NCI-H2081 treated with DMSO at 0.1 percent for 48 hours (cell line): Measurements from ENCODE around the gene CDKN2AIP.

Source experiments
- DNase-seq: peaks from one replicate; lab custom pipeline; 2025; lab: John Stamatoyannopoulos, UW

Gene CDKN2AIP, protein sequence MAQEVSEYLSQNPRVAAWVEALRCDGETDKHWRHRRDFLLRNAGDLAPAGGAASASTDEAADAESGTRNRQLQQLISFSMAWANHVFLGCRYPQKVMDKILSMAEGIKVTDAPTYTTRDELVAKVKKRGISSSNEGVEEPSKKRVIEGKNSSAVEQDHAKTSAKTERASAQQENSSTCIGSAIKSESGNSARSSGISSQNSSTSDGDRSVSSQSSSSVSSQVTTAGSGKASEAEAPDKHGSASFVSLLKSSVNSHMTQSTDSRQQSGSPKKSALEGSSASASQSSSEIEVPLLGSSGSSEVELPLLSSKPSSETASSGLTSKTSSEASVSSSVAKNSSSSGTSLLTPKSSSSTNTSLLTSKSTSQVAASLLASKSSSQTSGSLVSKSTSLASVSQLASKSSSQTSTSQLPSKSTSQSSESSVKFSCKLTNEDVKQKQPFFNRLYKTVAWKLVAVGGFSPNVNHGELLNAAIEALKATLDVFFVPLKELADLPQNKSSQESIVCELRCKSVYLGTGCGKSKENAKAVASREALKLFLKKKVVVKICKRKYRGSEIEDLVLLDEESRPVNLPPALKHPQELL

DNA sequence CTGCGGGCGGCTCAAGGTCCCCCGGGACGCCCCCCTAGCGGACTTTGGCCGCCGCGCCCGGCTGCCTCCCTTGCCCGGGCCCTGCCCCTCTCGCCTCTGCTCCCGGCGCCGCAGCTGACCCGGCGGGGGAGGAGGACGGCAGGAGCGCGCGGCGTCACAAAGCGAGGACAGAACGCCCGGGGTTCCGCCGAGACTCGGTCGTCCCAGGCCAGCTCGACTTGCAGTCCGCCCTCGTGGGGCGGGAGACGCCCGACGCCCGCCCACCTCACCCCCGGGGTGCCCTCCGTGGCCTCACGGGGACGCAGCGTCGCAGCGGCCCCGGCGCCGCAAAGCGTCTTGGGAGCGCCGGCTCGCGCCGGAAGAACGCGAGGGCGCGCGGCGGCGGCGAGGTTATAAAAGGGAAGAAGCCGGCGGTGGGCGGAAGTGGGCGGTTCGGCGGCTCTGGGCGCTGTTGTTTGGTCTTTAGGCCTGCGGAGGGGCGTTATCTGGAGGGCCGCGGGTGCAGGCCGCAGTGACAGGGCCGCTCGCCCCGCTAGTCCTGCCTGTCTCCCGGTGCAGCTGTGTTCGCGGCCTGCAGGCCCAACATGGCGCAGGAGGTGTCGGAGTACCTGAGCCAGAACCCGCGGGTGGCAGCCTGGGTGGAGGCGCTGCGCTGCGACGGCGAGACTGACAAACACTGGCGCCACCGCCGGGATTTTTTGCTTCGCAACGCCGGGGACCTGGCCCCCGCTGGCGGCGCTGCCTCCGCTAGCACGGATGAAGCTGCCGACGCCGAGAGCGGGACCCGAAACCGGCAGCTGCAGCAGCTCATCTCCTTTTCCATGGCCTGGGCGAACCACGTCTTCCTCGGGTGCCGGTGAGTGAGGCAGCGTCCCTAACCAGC, at the start of gene CDKN2AIP:
CDKN2AIP (plus strand) TSS at position 423 of the 883 bp plus-strand sequence; CDS start at position 585, 162 bp downstream.
- peak; percentile 55 for DNase-seq

DNA sequence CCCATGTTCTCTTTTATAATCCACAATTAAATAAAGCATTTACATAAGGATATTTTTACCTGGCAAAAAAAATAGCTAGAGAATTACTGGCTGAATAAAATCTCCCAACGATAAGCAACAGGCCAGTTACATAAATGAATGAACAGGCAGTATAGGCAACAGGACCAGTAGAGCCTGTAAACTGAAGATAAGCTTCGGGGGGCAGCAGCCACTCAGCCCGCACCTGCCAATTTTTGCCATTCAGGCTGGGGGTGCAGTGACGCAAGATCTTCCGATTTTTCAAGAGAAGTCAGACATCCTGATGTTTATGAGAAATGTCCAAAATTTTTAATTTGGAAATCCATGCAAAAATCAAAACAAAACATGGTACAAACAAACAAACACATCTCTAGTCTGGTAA, 49.0 kb upstream of the CDKN2AIP start:
- no peak for DNase-seq

DNA sequence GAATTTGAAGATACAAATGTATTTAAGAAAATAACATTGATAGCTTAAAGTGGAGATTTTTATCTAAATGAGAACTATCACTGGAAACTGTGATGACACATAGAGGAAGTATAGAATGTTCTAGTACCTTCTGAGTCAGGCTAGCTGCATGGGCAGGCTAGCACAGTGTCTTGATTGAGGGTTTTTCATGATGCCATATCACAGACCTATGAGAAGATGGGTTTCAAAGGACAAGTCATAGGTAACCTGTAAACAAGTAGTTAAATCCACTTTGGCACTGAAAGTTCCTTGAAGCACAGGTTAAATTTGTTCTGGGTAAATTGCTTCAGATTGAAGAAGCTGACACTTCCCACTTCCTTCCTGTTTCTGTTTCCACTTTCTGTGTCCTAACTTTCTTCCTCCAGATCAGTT, 48.2 kb upstream of the CDKN2AIP start:
- no peak for DNase-seq

DNA sequence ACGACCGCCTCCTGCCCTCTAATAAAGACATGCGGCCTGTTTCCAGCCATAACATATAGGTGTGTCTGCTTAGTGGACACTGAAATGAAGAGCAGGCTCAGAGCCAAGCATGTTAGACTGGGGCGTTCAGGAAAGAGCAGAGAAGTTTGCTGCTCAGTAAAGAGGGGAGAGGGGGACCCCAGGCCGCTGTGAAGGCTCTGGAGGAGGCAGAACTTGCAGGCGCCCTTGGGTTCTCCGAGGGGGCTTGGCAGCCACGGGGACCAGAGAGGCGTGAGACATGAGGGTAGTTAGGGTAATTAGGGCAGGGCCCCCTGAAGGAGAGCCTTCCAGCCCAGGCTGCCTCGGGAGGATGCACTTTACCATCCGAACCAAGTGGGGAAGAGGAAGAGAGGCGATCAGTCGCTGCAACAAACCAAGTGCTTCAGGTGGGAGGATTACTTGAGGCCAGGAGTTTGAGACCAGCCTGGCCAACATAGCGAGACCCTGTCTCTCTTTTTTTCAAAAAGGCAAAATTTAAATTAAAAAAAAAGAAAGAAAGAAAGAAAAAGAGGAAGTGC, 46.6 kb upstream of the CDKN2AIP start:
- DNase-seq = no peak

DNA sequence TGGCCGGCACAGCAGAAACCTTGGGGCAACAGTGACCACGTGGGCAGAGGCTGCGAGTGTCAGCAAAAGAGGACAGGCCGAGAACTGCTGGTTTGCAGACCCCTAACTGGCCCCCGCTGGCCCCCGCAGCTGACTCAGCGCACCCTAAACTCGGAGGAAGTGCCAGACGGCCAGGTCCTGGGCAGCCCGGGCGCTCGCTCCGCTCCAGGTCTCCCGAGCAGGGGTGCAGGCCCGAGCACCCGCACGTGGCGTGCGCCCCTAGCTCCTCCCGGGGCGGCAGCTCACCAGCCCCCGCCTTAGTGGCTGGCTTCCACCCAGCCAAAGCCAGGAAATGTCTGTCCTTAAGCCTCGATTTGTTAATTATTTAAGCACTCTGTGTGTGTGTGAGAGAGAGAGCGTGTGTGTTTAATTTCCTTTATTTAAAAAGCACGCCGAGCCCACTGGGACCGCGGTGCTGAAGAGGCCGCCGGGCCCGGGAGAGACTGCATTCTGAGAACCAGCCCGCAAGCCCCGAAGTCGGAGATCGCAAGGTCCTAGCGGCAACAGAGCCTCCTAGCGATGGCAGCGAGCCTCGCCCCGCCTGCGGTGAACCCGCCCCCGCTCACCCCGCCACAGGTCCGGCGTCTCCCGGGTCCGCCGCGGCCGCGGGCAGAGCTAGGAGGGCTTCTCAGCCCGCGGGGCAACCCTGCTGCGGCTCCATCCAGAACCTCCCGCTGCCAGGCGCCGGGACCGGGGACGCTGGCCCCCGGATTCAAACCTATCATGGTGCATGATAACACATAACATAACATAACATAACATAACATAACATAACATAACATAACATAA, 45.9 kb upstream of the CDKN2AIP start:
- no peak for DNase-seq

DNA sequence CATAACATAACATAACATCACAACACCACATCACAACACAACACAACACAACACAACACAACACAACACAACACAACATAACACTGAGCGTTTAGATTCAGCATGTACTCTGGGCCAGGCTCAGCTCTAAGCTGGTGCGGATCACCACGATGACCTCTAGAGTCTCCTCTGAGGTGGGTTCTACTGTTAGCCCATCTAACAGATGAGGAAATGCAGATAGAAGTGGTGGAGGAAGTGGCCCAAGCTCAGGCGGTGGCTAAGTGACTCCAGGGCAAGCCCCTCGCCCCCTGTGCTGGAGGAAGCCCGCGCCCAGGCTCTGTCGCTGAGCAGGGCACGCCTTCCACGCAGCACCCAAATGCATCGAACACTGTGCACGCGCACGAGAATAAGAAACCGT, 45.3 kb upstream of the CDKN2AIP start:
- no peak for DNase-seq

DNA sequence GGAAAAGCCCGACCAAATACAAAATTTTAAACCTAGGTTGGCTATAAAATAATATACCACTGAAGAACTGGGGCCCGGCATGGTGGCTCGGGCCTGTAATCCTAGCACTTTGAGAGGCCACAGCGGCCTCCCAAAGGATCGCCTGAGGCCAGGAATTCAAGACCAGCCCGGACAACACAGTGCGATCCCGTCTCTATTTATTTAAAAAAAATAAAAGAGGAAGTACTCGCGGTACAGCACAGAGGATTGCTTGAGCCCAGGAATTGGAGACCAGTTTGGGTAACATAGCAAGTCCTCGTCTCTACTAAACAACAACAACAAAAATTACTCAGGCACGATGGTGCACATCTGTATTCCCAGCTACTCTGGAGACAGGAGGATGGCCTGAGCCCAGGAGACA, 44.8 kb upstream of the CDKN2AIP start:
- no peak for DNase-seq

DNA sequence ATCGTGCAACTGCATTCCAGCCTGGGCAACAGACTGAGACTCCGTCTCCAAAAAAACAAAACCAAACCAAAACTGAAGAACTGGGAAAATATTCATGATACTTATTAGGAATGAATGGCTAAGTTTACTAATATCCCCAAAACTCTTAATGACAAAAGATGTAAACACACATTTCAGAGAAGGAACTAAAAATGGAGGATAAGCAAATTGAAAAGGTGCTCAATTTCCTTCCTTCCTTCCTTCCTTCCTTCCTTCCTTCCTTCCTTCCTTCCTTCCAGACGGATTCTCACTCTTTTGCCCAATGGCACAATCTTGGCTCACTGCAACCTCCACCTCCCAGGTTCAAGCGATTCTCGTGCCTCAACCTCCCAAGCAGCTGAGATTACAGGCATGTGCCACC, 44.4 kb upstream of the CDKN2AIP start:
- DNase-seq = no peak

DNA sequence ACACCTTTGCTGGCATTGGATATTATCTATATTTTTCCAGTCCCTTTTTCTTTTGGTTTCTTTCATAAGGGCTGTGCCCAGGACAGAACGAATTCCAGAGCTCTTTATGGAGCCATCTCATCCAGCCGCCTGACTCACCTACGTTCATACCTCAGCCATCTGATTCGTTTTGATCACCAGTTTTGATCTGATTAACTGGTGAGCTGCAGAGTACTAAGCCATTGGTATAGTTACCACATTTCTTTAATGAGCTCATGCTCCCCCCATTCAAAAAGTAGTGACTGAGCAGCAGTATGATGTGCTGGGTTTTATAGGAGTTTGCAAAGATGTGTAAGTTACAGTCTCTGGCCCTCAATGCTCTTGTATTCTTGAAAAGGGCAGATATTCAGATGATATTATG, 43.0 kb upstream of the CDKN2AIP start:
- no peak for DNase-seq

DNA sequence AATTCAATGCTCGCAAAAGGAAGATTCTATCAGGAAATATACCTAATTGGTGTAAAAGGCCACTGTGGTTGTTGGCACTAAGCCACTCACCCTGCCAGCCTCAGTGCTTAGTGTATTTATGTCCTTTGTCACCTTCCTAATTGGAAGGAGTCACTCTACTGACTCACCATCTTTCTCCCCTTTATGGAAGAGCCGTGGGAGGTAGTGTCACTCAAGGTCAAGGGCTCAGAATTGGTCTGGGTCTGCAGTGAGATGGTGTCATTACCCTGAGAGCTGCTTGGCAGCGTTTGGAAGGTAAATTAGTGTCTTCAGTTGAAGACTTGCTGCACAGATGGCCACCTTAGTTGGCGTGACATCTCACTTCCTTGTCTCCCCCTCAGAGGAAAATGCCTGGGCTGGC, 41.7 kb upstream of the CDKN2AIP start:
- no peak for DNase-seq

DNA sequence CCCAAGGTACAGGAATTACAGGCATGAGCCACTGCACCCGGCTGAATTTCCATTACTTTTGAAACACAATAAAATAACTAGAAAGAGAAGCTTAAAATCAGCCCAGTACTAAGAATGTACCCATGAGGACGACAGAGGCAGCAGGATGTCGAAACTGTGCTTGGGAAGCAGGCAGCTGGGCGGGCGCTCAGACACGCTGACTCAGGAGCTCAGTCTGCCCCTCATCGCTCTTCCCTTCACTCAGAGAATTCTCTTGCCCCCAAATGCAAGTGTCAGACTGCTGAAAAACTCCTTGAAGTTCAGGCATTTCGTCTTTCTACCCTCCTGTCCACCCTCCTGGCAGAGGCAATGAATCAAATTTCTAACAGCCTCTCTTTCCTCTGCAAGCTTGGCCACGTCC, 41.0 kb upstream of the CDKN2AIP start:
- no peak for DNase-seq

DNA sequence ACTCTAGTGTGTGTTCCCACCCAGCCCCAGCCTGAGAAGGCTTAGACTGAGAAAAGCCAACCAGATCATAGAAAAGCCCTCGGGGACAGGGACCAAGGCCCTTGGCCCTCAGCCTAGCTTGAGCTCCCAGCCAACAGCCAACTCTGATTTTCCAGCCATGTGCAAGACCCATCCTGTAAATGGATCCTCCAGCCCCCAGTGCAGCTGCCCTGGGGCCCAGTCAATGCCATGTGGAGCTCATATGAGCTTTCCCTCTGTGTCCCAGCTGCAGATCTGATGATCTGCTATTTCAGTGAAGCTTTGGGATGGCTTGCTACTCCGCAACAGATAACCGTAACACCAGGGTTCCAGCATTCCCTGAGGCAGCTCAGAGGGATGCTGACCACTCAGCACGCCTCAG, 40.5 kb upstream of the CDKN2AIP start:
- DNase-seq = no peak

DNA sequence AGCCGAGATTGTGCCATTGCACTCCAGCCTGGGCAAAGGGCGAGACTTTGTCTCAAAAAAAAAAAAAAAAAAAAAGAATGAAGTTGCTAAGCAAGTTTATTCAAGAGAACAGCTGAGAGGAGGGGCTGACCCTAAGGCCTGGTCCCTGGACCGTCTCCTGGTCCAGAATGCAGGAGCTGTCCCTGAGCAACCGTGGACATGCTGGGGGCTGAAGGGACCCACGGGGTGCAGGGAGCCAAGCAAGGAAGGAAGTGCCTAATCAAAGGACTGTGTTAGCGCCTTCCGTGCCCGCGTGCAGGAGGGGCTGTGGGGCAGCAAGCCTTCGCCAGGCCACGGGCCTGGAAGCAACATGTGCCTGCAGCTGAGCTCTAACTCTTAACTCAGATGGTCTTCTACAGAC, 39.1 kb upstream of the CDKN2AIP start:
- no peak for DNase-seq

DNA sequence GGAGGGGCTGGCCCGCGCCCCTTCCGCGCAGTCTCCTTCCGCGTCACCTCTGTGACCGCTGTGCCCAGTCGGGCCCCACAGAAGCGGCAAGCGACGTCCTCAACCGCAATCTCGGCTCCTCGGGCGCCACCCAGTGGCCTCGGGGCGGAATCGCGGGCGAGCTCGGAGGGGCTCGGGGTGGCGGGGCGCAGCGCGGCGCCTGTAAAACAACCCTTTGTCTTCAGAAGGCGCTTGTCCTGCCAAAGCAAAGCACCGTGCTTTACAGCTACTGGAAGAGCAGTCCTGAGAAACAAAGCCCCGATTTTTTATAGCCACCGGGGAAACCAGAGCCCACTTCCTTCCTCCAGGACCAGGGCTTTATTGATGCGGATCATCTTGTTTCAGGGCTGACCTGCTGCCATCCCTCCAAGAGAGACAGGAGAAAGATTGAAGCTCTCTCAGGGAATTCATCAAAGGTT, 37.3 kb upstream of the CDKN2AIP start:
- DNase-seq = peak; percentile 39

DNA sequence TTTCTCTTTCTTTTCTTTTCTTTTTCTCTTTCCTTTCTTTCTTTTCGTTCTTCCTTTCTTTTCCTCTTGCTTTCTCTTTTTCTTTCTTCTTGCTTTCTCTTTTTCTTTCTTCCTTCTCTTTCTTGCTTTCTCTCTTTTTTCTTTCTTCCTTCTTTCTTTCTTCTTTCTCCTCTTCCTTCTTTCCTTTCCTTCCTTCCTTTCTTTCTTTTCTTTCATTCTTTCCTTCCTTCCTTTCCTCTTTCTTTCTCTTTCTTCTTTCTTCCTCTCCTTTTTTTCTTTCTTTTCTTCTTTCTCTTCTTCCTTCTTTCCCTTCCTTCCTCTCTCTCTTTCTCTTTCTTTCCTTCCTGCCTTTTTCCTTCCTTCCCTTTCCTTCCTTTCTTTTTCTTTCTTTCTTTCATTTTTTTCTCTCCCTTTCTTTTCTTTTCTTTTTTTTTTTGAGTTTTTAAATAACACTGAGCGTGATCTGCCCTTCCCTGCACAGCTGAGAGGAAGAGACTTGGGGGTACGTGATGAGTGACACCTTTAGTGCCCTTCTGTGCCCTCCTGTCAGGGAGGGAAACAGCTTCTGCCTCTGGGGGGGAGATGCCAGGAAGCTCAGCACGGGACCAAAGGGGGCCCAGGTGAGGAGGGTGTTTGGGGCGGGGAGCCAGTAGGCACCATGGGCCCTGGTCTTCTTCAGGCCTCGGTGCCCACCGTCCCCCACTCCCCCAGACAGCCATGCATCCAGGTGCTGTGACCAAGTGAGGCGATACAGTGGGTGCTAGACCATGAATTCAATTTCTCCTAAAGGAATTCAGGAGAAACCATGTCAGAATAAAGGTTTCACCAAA, 36.6 kb upstream of the CDKN2AIP start:
- DNase-seq = no peak

DNA sequence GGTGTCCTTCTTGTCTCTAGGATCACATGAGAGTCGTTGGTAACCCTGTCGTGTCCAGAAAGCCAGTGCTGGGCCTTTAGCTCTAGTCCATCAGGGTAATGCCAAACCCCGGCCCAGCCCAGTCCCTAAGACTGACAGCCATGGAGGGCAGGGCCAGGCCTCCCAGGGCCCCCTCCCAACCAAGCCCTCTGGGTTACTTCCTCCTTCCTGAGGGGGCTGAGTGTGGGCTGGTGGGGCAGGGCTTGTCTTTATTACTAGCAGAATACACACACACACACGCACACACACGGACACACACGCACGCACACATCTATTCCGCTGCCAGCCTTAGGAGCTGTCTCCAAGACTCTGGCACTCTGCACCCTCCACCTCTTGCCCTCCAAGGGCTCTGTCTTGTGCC, 35.6 kb upstream of the CDKN2AIP start:
- no peak for DNase-seq

DNA sequence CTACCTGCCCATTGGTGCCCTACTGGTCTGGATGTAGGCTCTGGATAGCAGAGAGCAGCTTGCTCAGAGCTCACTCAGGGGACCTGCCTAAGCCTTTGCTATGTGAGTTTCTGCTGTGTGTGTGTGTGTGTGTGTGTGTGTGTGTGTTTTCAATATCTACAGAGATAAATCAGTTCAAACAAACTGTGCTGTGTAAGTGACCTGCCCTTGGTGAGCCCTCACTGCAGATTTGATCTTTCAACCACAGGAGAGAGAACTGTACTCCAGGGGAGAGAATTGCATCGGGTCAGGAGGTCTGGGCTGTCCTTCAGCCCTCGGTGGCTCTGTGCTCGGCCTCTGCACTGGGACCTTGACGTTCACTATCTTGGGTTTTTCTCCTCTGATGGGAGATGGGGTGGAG, 35.0 kb upstream of the CDKN2AIP start:
- no peak for DNase-seq

DNA sequence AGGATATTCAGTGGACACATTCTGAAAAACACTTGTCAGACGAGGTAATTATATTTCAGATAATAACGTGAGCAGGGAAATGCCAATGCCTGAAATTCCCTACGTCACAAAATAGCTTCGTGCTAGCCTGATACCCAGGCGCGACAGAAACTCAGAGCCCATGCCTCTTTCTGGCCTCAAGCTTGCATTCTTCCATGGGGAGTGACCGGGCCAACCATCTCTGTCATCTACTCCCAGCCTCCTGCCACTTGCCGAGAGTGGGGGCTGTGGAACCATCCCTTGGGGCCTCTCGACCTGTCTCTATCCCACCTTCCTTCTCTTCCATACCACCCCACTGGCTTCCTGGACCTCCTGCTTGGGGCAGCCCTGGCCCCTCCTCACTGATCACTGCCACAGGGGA, 34.5 kb upstream of the CDKN2AIP start:
- no peak for DNase-seq

DNA sequence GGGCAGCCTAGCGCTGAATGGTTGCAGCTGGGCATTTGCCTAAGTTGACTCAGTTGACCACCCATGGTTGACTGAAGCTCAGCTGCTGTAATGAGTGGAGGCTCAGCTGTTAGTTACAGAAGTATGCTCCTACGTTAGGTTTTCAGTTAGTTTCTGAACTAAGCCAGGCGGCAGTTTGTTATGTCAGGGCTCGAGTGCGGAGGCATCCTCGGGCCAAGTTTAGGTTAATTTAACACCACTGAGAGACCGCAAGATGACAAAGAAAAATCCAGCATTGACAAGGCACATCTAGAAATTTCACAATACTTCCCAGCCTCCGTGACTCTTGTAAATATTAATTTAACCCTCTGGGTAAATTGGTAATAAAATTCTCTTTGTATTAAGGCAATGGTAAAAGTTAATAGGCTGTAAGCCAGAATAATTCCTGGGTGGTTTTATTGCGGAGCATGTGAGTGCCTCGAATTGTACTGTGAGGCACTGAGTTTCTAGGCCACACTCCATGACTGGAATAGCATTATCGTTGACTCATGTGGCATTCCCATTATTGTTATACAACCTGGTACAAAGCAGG, 33.1 kb upstream of the CDKN2AIP start:
- DNase-seq = no peak

DNA sequence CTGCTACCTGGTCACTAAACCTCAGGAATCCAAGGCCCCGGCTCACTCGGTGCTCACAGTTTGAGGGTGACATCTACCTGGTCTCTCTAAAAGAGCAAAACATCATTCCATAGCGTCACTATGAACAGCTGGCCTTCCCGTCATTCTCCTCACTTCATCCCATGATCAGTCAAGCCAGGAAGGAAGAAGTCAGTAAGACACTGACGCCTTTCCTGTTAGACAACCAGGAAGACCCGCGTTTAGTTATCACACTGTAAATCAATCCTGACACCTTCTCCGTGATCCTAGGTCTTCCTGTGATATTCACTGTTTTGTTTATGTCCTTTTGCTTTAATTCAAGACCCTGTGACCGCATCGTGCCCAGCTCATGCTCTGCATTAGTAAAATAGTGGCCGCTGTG, 31.6 kb upstream of the CDKN2AIP start:
- no peak for DNase-seq
